Adrenal gland (tissue), 5 donors: ENCODE measurements around the gene SPTLC1.

Experiments used
- POLR2A ChIP-seq, 2 donors: fragments of 450-650 bp; IDR thresholded peaks; one replicate each; pipeline ENCODE4 v1.6.1; 2017; ENCODE audit warnings: antibody characterized with exemption in 2 of 2, mild to moderate bottlenecking in 2 of 2, moderate library complexity in 1 of 2
- TF ChIP-seq, protein P1 (sequence below), 6 experiments: fragments of 450-650 bp in 4 of 6; fragments of 200-600 bp in 2 of 6; sonication (generic) in 1 of 6; IDR thresholded peaks; 1 replicate in 5 of 6; 2 replicates in 1 of 6; pipeline versions ENCODE4 v1.5.1 to v1.8.0; 2016 to 2021; ENCODE audit warnings: antibody characterized with exemption in 6 of 6, mild to moderate bottlenecking in 2 of 6, moderate library complexity in 1 of 6
- donor health status: DM: no; HTN: no; CAD: no.

DNA sequence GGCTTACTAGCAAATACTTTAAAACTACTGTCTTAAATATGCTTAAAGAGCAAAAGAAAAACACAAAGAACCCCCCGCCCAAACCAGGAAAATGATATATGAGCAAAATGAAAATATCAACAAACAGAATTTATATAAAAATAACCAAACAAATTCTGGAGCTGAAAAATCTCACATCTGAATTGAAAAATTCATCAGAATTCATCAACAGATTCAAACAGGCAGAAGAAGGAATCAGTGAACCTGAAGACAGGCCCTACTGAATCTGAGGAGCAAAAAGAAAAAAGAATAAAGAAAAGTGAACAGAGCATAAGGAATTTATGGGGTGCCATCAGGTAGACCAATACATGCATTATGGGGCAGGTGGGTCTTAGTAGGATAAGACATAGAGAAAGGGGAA, 49.8 kb upstream of the SPTLC1 start:
- TF ChIP-seq, protein P1, sequence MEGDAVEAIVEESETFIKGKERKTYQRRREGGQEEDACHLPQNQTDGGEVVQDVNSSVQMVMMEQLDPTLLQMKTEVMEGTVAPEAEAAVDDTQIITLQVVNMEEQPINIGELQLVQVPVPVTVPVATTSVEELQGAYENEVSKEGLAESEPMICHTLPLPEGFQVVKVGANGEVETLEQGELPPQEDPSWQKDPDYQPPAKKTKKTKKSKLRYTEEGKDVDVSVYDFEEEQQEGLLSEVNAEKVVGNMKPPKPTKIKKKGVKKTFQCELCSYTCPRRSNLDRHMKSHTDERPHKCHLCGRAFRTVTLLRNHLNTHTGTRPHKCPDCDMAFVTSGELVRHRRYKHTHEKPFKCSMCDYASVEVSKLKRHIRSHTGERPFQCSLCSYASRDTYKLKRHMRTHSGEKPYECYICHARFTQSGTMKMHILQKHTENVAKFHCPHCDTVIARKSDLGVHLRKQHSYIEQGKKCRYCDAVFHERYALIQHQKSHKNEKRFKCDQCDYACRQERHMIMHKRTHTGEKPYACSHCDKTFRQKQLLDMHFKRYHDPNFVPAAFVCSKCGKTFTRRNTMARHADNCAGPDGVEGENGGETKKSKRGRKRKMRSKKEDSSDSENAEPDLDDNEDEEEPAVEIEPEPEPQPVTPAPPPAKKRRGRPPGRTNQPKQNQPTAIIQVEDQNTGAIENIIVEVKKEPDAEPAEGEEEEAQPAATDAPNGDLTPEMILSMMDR (IDR thresholded peaks at IDR 0.05): no peak
- TF ChIP-seq POLR2A (IDR thresholded peaks at IDR 0.05): no peak
